Spleen (tissue), 7 donors: Measurements from ENCODE around the gene LINC00305.

Experiments
- POLR2A ChIP-seq, 3 donors: fragments of 450-650 bp; IDR thresholded peaks; one replicate each; pipeline ENCODE4 v1.5.1; 2017; ENCODE audit warnings: antibody characterized with exemption in 3 of 3, mild to moderate bottlenecking in 1 of 3
- POLR2AphosphoS5 ChIP-seq, 3 donors: sonication (generic); formaldehyde crosslinking; IDR thresholded peaks; one replicate each; pipeline ENCODE4 v1.5.1; 2017; ENCODE audit warnings: antibody characterized with exemption in 3 of 3
- TF ChIP-seq, protein P1 (sequence below), 11 experiments: fragments of 200-600 bp in 7 of 11; fragments of 450-650 bp in 4 of 11; sonication (generic) in 4 of 11; IDR thresholded peaks in 8 of 11; conservative IDR thresholded peaks in 3 of 11; 1 replicate in 7 of 11; 2 replicates in 4 of 11; pipeline versions ENCODE4 v1.4.0 to v1.8.0; 2016 to 2021; ENCODE audit warnings: antibody characterized with exemption in 11 of 11, inconsistent platforms in 4 of 11, mild to moderate bottlenecking in 1 of 11
- donor health status: DM: no; HTN: no; CAD: no; lungs with moderate emphysema.
- donor health status: DM: no; HTN: no; CAD: no.
- donor health status: DM: no; HTN: no; CAD: no.

DNA sequence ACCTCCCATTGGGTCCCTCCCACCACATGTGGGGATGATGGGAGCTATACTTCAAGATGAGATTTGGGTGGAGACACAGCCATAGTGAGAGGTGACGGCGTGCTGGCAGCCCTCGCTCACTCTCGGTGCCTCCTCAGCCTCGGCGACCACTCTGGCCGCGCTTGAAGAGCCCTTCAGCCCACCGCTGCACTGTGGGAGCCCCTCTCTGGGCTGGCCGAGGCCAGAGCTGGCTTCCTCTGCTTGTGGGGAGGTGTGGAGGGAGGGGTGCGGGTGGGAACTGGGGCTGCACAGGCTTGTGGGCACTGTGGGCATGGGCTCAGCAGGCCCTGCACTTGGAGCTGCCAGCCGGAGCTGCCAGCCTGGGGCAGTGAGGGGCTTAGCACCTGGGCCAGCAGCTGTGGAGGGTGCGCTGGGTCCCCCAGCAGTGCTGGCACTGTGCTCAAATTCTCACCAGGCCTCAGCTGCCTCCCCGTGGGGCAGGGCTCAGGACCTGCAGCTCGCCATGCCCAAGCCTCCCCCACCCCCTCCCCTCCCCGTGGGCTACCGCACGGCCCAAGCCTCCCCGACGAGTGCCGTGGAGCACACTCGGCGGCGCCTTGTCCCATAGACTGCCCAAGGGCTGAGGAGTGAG, 106.0 kb downstream of the LINC00305 start:
- TF ChIP-seq, protein P1, sequence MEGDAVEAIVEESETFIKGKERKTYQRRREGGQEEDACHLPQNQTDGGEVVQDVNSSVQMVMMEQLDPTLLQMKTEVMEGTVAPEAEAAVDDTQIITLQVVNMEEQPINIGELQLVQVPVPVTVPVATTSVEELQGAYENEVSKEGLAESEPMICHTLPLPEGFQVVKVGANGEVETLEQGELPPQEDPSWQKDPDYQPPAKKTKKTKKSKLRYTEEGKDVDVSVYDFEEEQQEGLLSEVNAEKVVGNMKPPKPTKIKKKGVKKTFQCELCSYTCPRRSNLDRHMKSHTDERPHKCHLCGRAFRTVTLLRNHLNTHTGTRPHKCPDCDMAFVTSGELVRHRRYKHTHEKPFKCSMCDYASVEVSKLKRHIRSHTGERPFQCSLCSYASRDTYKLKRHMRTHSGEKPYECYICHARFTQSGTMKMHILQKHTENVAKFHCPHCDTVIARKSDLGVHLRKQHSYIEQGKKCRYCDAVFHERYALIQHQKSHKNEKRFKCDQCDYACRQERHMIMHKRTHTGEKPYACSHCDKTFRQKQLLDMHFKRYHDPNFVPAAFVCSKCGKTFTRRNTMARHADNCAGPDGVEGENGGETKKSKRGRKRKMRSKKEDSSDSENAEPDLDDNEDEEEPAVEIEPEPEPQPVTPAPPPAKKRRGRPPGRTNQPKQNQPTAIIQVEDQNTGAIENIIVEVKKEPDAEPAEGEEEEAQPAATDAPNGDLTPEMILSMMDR (IDR thresholded peaks at IDR 0.05 in 8 of 11, conservative IDR thresholded peaks at IDR 0.05 in 3 of 11): no peak
- no peak for TF ChIP-seq POLR2A (IDR thresholded peaks at IDR 0.05)
- no peak for TF ChIP-seq POLR2AphosphoS5 (IDR thresholded peaks at IDR 0.05)
